HG02973 (cell line): Measurements from ENCODE around the gene CPED1.

Experiments used
- ATAC-seq: cut with Tn5 transposase; IDR thresholded peaks from one replicate; pipeline ENCODE4 v1.9.1; 2021; ENCODE audit warnings: moderate library complexity; ENCODE audit not compliant: unreplicated experiment

The CPED1 gene

GRCh38 chr7:121012170-121012874 lies 23.8 kb downstream of the CPED1 start:
- no peak for ATAC-seq

GRCh38 chr7:121012919-121013318 lies 24.4 kb downstream of the CPED1 start:
- no peak for ATAC-seq

- ATAC-seq, result no peak
These were observed 27.0 kb downstream of the CPED1 start for GRCh38 chr7:121015560-121015959.

- ATAC-seq, result no peak
These were observed 28.5 kb downstream of the CPED1 start for GRCh38 chr7:121016966-121017365.

DNA sequence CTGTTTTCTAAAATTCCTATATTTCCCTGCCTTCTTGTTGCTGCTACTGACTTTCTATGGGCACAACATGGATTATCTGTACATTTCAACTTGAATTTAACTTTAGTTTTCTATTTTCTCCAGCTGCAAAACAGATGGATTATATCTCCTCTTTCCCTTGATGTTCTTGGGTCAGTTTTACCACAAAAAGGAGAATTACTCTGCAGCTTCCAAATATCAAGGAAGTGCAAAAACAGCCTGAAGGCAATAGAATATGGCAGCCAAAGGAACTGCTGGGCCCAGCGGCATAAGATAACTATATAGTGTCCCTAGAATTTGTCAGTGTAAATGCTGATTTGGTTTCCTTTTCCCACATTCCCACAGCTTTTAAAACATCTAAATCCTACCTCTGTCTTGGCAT lies 29.1 kb downstream of the CPED1 start:
- ATAC-seq, result no peak

- ATAC-seq, result no peak
These were observed 30.5 kb downstream of the CPED1 start for GRCh38 chr7:121019018-121019417.

DNA sequence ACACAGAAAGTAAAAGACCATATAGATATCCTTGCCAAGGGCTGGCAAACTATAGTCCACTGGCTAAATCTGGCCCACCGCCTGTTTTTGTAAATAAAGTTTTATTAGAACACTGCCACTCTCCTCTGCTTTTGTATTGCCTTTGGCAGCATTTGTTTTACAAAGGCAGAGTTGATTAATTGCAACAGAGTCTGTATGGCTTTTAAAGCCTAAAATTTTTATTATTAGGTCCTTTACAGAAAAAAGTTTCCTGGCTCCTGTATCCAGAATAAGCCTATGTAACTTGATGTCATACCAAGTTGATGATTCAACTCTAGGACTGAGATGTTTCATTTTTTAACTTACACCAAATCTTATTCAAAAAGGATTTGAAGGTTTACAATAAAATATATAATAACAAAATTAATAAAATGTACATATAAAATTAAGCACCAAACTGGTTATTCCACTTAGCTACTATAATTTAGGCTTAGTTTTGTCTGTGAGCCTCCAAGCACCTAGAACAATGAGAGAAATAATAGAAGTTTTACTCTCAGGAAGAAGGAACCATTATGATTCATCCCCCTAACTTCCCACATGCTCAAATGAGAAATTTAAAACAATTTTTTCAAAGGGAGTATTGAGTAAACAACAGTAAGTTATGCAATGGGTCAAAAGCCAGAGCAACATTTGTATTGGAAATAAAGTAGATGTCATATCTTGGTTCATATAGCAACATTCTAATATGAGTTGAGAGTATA lies 31.9 kb downstream of the CPED1 start:
- ATAC-seq, result no peak

DNA sequence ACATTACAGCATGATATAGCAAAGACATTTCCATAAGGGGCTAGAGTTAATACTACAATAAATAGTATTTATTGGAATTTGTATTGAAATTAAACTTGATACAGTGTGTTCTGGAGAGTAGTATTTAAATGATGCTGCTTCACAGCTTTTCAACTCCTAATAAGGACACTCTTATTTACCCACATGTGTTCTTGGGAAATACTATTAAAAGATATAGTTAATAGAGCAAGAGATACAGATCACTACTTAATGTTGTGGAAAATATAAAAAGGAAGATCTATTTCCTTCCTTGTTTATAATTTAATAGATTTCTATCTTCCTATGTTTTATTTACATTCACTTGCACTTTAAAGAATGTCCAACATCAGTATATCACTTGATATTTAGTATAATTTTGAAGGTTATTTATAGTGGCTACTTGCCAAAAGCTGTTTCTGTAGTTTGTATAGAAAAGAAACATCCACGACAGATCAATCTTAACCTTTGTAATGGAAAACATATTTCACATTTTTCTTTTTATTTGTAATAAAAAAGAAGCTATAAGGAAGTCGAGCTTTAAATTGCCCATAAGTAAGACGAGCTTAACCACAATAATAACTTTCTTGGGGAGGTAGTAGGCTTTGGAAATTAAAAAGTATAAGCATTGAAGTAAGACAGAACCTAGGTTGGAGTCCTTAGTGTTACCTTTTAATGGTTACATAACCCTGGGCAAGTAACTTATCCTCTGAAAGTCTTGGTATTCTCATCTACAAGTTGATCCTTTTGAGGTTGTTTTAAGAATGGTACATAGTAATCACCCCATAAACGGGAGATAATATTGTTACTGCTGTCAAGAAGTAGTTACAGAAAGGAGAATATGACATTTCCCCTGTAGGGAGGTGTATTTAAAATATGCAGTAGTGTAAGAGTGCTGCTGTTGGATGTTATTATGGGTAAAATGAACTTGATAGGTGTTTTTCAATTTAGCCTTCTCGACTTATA lies 32.8 kb downstream of the CPED1 start:
- ATAC-seq, result no peak

DNA sequence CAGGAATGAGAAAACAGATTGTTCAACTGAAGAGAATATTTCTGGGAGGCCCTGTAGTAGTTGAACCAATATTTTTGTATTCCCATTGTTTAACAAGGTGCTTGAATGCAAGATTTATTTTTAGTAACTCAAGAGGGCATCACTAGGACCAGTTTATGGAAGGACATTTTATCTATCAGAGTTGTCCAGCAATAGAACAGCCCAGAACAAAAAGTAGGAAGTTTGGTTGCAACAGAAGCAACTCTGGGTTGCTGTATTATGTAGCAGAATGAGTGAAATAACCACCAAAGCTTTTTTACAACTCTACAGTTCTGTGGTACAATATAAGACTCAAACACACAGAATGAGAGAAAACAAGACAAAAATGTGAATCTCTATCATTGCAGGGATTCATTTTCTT lies 34.7 kb downstream of the CPED1 start:
- ATAC-seq, result no peak

- no peak for ATAC-seq
These were observed 35.4 kb downstream of the CPED1 start for GRCh38 chr7:121023683-121024511.

DNA sequence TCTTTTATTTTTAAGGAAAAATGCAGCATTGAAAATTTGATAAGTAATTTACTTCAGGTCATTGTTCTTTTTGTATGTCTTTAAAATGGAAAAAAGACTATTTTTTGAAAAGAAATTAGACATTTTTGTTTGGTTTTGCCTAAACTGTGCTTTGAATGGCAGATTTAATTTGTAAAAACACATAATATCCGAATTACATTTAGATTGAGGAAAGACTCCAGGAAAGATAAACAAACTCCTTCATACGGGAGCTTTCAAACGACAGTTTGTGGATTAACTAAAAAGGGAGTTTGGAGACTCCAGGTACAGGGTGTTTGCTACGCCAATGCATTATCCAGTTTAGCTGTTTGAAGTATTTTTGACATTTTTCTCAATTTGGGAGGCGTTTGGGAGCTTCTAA lies 36.1 kb downstream of the CPED1 start:
- no peak for ATAC-seq

DNA sequence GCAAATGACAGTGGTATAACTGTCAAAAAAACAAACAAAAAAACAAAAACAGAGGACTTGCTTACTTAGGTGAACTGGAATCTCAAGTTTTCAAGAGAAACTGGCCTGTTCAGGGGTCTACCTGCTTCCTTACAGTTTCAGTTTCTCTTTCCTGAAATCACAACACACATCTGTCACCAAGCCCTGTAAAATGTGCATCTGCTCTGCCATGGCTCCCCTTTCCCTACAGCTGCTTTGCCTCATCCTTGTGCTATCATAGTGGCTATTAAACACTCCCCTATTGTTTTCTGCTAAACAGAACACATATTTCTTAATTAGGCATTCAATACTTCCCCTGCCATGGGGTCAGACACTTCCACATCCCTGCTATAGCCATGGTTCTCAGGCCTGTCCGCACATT lies 37.6 kb downstream of the CPED1 start:
- no peak for ATAC-seq

GRCh38 chr7:121026577-121027111 lies 38.1 kb downstream of the CPED1 start:
- no peak for ATAC-seq

DNA sequence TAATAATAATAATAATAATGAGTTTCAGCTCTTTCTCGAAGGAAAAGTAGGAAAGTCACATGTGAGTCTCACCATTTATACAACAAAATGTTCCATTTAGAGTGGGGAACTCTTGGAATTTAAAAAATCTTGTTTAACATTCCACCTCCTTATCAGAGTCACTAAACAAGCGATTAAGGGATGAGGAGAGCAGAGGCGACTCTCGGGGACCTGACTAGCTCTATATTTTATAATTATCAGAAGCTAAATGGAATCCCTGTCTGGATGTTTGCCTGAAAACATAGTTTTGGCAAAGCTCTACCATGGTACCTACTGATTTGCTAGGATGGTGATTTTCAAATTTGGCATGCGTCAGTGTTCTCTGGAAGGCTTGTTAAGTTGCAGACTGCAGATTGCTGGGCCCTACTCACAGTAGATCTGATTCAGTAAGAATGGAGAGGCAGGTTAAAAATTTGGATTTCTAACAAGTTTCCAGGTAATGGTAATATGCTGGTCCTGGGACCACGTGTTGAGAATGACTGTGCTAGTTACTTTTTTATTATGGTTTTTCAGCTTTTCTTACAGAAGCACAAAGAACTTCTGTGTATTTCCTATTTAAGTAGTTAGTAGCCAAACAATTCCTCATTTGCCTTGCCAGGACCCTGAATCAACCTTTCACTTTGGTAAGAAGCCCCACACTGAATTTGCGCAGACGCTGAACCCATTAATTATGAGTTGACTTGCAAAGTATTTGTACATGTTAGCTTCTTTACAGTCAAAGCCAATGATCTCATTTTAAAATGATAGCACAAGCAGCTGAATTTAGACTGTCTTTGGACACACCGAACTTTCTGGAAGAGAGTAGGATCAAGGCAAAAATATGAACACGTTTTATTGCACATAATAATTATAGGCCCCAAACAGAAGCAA lies 39.5 kb downstream of the CPED1 start:
- ATAC-seq, result no peak

DNA sequence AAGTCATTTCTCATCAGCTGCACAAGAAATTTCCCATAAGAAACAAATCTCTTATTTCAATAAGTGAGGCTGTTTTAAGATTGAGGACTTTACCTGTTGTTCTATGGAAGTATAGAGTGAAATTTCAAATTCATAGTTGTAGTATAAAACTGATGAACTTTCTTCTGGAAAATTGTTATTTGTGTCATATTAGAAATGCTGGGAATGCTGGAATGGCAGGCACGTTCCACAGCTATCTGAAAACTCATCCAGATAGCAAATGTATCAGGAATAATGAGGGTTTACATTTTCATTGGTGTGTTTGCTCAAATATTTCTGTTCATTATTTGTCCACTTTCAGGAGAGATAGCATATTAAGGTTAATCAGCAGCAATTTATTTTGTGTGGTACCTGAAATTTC lies 40.8 kb downstream of the CPED1 start:
- ATAC-seq, result no peak

- no peak for ATAC-seq
These were observed 41.8 kb downstream of the CPED1 start for GRCh38 chr7:121030308-121030707.

DNA sequence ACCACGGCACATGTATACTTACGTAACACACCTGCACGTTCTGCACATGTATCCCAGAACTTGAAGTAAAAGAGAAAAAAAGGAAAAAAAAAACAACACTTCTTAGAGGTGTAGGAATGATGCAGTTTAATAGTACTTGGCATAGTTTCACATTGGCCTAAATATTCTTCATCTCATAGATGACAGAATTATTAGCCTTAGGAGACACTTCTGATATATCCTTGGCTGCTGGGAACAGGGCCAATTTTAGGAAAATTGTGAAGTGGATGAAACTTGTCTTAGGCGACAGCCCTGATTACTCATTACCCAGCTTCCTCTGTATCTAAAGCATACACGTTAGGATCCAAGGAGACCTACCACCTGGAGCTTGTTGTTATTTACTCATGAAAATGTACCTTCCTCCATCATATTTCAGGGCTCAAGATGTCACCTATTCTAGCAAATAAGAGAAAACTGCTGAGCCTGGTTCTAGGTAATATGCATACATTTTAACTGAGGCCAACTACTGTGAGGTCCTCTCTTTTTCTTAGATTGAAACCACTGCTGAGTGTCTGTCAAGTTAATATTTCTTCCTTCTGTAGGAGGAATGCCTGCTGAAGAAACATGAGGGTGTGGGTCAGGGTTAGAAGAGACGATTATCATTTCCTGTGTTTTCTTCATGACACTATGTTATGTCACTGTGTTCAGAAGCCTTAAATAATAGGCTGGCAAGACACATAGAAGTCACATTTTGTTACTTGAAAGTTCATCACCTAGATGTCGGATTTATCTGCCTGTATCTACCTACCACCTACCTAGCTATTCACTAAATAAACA lies 44.3 kb downstream of the CPED1 start:
- no peak for ATAC-seq

GRCh38 chr7:121034929-121035328 lies 46.4 kb downstream of the CPED1 start:
- ATAC-seq, result no peak
